GM23338 (cell line): ENCODE results near the gene TBC1D14. TPM values are rescaled to one million over a fixed set of nuclear protein-coding genes. Genes with fewer than 3 reads are reported as not detected.

ENCODE experiments used
- ATAC-seq: fragments of 200-7000 bp; cut with Tn5 transposase; 3 replicates; pipeline ENCODE4 v1.9.1; 2020
- DNase-seq: peaks from one replicate; pipeline ENCODE4 v3.0.0-alpha.2; 2015; ENCODE audit warnings: low spot score
- H2AFZ ChIP-seq: fragments of 200-600 bp; sonication (generic); 2 replicates; pipeline ENCODE4 v1.8.0; 2016; ENCODE audit warnings: antibody characterized with exemption, mild to moderate bottlenecking, moderate library complexity
- H3F3A ChIP-seq: fragments of 200-600 bp; sonication (generic); replicated peaks from 2 replicates; pipeline ENCODE4 v1.8.0; 2017; ENCODE audit warnings: antibody characterized with exemption, mixed run types, low read depth
- H3K27ac ChIP-seq: fragments of 200-600 bp; sonication (generic); 2 replicates; pipeline ENCODE4 v1.6.1; 2016; ENCODE audit warnings: low read depth
- H3K27me3 ChIP-seq: fragments of 200-600 bp; sonication (generic); 2 replicates; pipeline ENCODE4 v1.8.0; 2016; ENCODE audit warnings: mild to moderate bottlenecking, mixed run types, moderate library complexity; ENCODE audit not compliant: insufficient read depth
- H3K36me3 ChIP-seq: fragments of 200-600 bp; sonication (generic); 2 replicates; pipeline ENCODE4 v1.8.0; 2016; ENCODE audit warnings: mild to moderate bottlenecking; ENCODE audit not compliant: insufficient read depth
- H3K4me1 ChIP-seq: fragments of 200-600 bp; sonication (generic); 2 replicates; pipeline ENCODE4 v1.8.0; 2016; ENCODE audit warnings: mild to moderate bottlenecking, moderate library complexity; ENCODE audit not compliant: insufficient read depth
- H3K4me2 ChIP-seq: fragments of 200-600 bp; sonication (generic); 2 replicates; pipeline ENCODE4 v1.7.1; 2017; ENCODE audit warnings: mixed run types
- H3K4me3 ChIP-seq: fragments of 200-600 bp; sonication (generic); 2 replicates; pipeline ENCODE4 v1.6.1; 2016; ENCODE audit warnings: mixed run types
- H3K79me2 ChIP-seq: fragments of 200-600 bp; sonication (generic); replicated peaks from 2 replicates; pipeline ENCODE4 v1.8.0; 2017; ENCODE audit warnings: mild to moderate bottlenecking; ENCODE audit not compliant: insufficient read depth
- H3K9me2 ChIP-seq: fragments of 200-600 bp; sonication (generic); 2 replicates; pipeline ENCODE4 v1.8.0; 2017; ENCODE audit not compliant: insufficient read depth
- H4K20me1 ChIP-seq: fragments of 200-600 bp; sonication (generic); replicated peaks from 2 replicates; pipeline ENCODE4 v1.8.0; 2017; ENCODE audit warnings: mild to moderate bottlenecking; ENCODE audit not compliant: insufficient read depth
- H3K27ac Mint-ChIP-seq: 2 replicates; pipeline ENCODE4 v1.8.0; 2020; ENCODE audit warnings: inconsistent platforms, mild to moderate bottlenecking, moderate library complexity, mixed read lengths
- H3K27me3 Mint-ChIP-seq: 3 replicates; pipeline ENCODE4 v1.8.0; 2022; ENCODE audit warnings: low read depth, mild to moderate bottlenecking, moderate library complexity, mixed read lengths, inconsistent platforms; ENCODE audit not compliant: insufficient read depth, poor library complexity
- H3K36me3 Mint-ChIP-seq: 3 replicates; pipeline ENCODE4 v1.8.0; 2021; ENCODE audit warnings: low read depth, mild to moderate bottlenecking, inconsistent platforms, moderate library complexity, mixed read lengths
- H3K4me1 Mint-ChIP-seq: 3 replicates; pipeline ENCODE4 v1.8.0; 2020; ENCODE audit warnings: mild to moderate bottlenecking, inconsistent platforms, mixed read lengths
- H3K4me3 Mint-ChIP-seq: 3 replicates; pipeline ENCODE4 v1.8.0; 2021; ENCODE audit warnings: moderate library complexity, mild to moderate bottlenecking, inconsistent platforms, mixed read lengths
- H3K9me3 Mint-ChIP-seq: 3 replicates; pipeline ENCODE4 v1.8.0; 2020; ENCODE audit warnings: moderate library complexity, mild to moderate bottlenecking, inconsistent platforms, mixed read lengths
- CREB1 ChIP-seq: fragments of 250-450 bp; sonication (Bioruptor Pico); IDR thresholded peaks from 2 replicates; pipeline ENCODE4 v1.5.0; 2020; ENCODE audit warnings: low read depth, mild to moderate bottlenecking, moderate library complexity
- EZH2 ChIP-seq: fragments of 200-600 bp; sonication (generic); IDR thresholded peaks from one replicate; pipeline ENCODE4 v1.8.0; 2017; ENCODE audit warnings: antibody characterized with exemption, mild to moderate bottlenecking, low read depth; ENCODE audit not compliant: unreplicated experiment
- EZH2phosphoT487 ChIP-seq: fragments of 200-600 bp; sonication (generic); IDR thresholded peaks from one replicate; pipeline ENCODE4 v1.8.1; 2018; ENCODE audit warnings: antibody characterized with exemption; ENCODE audit not compliant: unreplicated experiment
- JUNB ChIP-seq: IDR thresholded peaks from one replicate; pipeline ENCODE4 v1.6.1; 2016; ENCODE audit warnings: antibody characterized with exemption; ENCODE audit not compliant: unreplicated experiment
- NANOG ChIP-seq: IDR thresholded peaks from 2 replicates; pipeline ENCODE4 v1.6.1; 2016; ENCODE audit warnings: antibody characterized with exemption, borderline replicate concordance
- POLR2AphosphoS5 ChIP-seq: IDR thresholded peaks from 2 replicates; pipeline ENCODE4 v1.6.1; 2016; ENCODE audit warnings: antibody characterized with exemption, low read depth
- STAT1 ChIP-seq: IDR thresholded peaks from one replicate; pipeline ENCODE4 v1.6.1; 2016; ENCODE audit warnings: antibody characterized with exemption; ENCODE audit not compliant: unreplicated experiment
- ZNF114 ChIP-seq: fragments of 250-450 bp; sonication (Bioruptor Pico); IDR thresholded peaks from 2 replicates; pipeline ENCODE4 v1.5.0; 2020; ENCODE audit warnings: mild to moderate bottlenecking, moderate library complexity
- ZNF331 ChIP-seq: fragments of 250-450 bp; sonication (Bioruptor Pico); IDR thresholded peaks from 2 replicates; pipeline ENCODE4 v1.5.0; 2020; ENCODE audit warnings: low read depth, mild to moderate bottlenecking, moderate library complexity
- polyA plus RNA-seq: library from polyadenylated mRNA; unstranded; fragments of >200 nt; fragmentation: Nextera tagmentation; extraction: Ambion mirVana; gene quantifications from 2 replicates; pipeline ENCODE4 v1.2.1, GENCODE V29; 2016
- total RNA-seq: library from RNA; depleted of rRNA; stranded (reverse); fragments of >200 nt; shearing (Covaris generic); gene quantifications from 2 replicates; pipeline ENCODE4 v1.2.3, GENCODE V29; 2014
- TF ChIP-seq, protein P1 (sequence below), 2 experiments: fragments of 200-600 bp in 1 of 2; sonication (generic) in 1 of 2; conservative IDR thresholded peaks; 2 replicates each; pipeline versions ENCODE4 v1.5.1 to v1.6.1; 2016 to 2017; ENCODE audit warnings: antibody characterized with exemption in 2 of 2, low read depth in 2 of 2, mild to moderate bottlenecking in 2 of 2, moderate library complexity in 1 of 2
- TF ChIP-seq, protein P2 (sequence below): IDR thresholded peaks from 2 replicates; pipeline ENCODE4 v1.6.1; 2016; ENCODE audit warnings: antibody characterized with exemption
- TF ChIP-seq, protein P3 (sequence below): fragments of 250-450 bp; sonication (Bioruptor Pico); IDR thresholded peaks from 2 replicates; pipeline ENCODE4 v1.5.0; 2020; ENCODE audit warnings: mild to moderate bottlenecking, moderate library complexity
- TF ChIP-seq, protein P4 (sequence below): IDR thresholded peaks from one replicate; pipeline ENCODE4 v1.6.1; 2018; ENCODE audit warnings: antibody characterized with exemption; ENCODE audit not compliant: unreplicated experiment

TBC1D14 gene
- total and polyA plus RNA-seq, 2 experiments from 2014 or later, result 18.2 to 59.7 TPM

DNA sequence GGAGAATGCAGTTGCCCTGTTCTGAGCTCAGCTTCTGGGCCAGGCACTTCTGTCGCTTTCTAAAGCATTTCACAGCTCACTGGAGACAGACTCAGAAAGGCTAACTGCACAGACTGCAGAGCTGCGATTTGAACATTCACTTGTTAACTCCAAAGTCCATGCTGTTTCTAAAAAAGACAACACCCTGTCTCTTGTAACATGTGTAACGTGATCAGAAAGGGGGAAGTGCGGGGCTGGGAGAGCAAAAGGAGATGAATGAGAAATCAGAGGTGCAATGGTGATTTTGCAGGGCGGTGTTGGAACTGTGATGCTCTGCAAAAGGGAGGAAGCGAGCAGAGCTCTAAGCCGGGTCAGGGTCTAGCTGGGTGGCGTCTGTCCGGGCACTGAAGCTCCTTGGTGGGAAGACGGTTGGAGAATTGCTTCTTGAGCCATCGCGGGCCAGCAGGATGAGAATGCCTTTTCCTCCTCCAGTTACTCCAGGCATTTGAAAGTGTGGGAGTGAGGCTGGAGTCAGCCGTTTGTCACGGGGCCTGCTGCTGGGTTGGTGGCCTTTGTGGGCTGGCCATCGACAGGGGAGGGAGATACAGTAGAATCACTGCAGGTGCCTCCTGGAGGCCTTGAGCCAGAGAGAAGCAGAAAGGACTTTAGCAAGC, 20.3 kb downstream of the TBC1D14 start:
- no peak overlapping the region for H3K4me3 Mint-ChIP-seq

More for the DNA sequence above, 20.3 kb downstream of the TBC1D14 start:
- H3K9me2 ChIP-seq, result no peaks in the 10 kb centered on the region
- no peaks in the 10 kb centered on the region for H3K27me3 ChIP-seq
- no peak overlapping the region; the same call in 1 of the 2 replicates for H3K4me2 ChIP-seq
- Mint-ChIP-seq H3K27me3 (peaks cover 6% of the 10 kb centered on the region), H3K9me3 (no peaks in the 10 kb centered on the region), H3K36me3 (peaks cover 16% of the 10 kb centered on the region), H3K27ac (no peak overlapping the region), H3K4me1 (peaks cover 27% of the 10 kb centered on the region)
- ATAC-seq (peak; percentile 15; the same call in 1 of the 3 replicates), DNase-seq (no peak)
- H2AFZ ChIP-seq, result no peak overlapping the region
- no peaks in the 10 kb centered on the region for H3F3A ChIP-seq
- TF ChIP-seq POLR2AphosphoS5 (no peak), NANOG (no peak), STAT1 (no peak), ZNF114 (CRISPR knock-in tag) (no peak), ZNF331 (CRISPR knock-in tag) (no peak), JUNB (no peak), EZH2phosphoT487 (no peak), EZH2 (no peak), CREB1 (no peak)
- TF ChIP-seq, protein P1, sequence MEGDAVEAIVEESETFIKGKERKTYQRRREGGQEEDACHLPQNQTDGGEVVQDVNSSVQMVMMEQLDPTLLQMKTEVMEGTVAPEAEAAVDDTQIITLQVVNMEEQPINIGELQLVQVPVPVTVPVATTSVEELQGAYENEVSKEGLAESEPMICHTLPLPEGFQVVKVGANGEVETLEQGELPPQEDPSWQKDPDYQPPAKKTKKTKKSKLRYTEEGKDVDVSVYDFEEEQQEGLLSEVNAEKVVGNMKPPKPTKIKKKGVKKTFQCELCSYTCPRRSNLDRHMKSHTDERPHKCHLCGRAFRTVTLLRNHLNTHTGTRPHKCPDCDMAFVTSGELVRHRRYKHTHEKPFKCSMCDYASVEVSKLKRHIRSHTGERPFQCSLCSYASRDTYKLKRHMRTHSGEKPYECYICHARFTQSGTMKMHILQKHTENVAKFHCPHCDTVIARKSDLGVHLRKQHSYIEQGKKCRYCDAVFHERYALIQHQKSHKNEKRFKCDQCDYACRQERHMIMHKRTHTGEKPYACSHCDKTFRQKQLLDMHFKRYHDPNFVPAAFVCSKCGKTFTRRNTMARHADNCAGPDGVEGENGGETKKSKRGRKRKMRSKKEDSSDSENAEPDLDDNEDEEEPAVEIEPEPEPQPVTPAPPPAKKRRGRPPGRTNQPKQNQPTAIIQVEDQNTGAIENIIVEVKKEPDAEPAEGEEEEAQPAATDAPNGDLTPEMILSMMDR (conservative IDR thresholded peaks at IDR 0.05; ENCODE audit: low read depth in 2 of 2), result no peak
- TF ChIP-seq, protein P2, sequence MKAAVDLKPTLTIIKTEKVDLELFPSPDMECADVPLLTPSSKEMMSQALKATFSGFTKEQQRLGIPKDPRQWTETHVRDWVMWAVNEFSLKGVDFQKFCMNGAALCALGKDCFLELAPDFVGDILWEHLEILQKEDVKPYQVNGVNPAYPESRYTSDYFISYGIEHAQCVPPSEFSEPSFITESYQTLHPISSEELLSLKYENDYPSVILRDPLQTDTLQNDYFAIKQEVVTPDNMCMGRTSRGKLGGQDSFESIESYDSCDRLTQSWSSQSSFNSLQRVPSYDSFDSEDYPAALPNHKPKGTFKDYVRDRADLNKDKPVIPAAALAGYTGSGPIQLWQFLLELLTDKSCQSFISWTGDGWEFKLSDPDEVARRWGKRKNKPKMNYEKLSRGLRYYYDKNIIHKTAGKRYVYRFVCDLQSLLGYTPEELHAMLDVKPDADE, result no peak
- TF ChIP-seq, protein P3, sequence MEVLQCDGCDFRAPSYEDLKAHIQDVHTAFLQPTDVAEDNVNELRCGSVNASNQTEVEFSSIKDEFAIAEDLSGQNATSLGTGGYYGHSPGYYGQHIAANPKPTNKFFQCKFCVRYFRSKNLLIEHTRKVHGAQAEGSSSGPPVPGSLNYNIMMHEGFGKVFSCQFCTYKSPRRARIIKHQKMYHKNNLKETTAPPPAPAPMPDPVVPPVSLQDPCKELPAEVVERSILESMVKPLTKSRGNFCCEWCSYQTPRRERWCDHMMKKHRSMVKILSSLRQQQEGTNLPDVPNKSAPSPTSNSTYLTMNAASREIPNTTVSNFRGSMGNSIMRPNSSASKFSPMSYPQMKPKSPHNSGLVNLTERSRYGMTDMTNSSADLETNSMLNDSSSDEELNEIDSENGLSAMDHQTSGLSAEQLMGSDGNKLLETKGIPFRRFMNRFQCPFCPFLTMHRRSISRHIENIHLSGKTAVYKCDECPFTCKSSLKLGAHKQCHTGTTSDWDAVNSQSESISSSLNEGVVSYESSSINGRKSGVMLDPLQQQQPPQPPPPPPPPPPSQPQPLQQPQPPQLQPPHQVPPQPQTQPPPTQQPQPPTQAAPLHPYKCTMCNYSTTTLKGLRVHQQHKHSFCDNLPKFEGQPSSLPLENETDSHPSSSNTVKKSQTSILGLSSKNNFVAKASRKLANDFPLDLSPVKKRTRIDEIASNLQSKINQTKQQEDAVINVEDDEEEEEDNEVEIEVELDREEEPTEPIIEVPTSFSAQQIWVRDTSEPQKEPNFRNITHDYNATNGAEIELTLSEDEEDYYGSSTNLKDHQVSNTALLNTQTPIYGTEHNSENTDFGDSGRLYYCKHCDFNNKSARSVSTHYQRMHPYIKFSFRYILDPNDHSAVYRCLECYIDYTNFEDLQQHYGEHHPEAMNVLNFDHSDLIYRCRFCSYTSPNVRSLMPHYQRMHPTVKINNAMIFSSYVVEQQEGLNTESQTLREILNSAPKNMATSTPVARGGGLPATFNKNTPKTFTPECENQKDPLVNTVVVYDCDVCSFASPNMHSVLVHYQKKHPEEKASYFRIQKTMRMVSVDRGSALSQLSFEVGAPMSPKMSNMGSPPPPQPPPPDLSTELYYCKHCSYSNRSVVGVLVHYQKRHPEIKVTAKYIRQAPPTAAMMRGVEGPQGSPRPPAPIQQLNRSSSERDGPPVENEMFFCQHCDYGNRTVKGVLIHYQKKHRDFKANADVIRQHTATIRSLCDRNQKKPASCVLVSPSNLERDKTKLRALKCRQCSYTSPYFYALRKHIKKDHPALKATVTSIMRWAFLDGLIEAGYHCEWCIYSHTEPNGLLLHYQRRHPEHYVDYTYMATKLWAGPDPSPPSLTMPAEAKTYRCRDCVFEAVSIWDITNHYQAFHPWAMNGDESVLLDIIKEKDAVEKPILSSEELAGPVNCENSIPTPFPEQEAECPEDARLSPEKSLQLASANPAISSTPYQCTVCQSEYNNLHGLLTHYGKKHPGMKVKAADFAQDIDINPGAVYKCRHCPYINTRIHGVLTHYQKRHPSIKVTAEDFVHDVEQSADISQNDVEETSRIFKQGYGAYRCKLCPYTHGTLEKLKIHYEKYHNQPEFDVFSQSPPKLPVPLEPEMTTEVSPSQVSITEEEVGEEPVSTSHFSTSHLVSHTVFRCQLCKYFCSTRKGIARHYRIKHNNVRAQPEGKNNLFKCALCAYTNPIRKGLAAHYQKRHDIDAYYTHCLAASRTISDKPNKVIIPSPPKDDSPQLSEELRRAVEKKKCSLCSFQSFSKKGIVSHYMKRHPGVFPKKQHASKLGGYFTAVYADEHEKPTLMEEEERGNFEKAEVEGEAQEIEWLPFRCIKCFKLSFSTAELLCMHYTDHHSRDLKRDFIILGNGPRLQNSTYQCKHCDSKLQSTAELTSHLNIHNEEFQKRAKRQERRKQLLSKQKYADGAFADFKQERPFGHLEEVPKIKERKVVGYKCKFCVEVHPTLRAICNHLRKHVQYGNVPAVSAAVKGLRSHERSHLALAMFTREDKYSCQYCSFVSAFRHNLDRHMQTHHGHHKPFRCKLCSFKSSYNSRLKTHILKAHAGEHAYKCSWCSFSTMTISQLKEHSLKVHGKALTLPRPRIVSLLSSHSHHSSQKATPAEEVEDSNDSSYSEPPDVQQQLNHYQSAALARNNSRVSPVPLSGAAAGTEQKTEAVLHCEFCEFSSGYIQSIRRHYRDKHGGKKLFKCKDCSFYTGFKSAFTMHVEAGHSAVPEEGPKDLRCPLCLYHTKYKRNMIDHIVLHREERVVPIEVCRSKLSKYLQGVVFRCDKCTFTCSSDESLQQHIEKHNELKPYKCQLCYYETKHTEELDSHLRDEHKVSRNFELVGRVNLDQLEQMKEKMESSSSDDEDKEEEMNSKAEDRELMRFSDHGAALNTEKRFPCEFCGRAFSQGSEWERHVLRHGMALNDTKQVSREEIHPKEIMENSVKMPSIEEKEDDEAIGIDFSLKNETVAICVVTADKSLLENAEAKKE (CRISPR knock-in tag), result no peak
- TF ChIP-seq, protein P4, sequence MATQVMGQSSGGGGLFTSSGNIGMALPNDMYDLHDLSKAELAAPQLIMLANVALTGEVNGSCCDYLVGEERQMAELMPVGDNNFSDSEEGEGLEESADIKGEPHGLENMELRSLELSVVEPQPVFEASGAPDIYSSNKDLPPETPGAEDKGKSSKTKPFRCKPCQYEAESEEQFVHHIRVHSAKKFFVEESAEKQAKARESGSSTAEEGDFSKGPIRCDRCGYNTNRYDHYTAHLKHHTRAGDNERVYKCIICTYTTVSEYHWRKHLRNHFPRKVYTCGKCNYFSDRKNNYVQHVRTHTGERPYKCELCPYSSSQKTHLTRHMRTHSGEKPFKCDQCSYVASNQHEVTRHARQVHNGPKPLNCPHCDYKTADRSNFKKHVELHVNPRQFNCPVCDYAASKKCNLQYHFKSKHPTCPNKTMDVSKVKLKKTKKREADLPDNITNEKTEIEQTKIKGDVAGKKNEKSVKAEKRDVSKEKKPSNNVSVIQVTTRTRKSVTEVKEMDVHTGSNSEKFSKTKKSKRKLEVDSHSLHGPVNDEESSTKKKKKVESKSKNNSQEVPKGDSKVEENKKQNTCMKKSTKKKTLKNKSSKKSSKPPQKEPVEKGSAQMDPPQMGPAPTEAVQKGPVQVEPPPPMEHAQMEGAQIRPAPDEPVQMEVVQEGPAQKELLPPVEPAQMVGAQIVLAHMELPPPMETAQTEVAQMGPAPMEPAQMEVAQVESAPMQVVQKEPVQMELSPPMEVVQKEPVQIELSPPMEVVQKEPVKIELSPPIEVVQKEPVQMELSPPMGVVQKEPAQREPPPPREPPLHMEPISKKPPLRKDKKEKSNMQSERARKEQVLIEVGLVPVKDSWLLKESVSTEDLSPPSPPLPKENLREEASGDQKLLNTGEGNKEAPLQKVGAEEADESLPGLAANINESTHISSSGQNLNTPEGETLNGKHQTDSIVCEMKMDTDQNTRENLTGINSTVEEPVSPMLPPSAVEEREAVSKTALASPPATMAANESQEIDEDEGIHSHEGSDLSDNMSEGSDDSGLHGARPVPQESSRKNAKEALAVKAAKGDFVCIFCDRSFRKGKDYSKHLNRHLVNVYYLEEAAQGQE, result no peak
- H3K27ac ChIP-seq, result no peak overlapping the region
- H3K4me1 ChIP-seq, result no peaks in the 10 kb centered on the region
- no peaks in the 10 kb centered on the region for H3K36me3 ChIP-seq
- H4K20me1 ChIP-seq, result peaks cover 11% of the 10 kb centered on the region
- H3K4me3 ChIP-seq, result no peak overlapping the region
- peaks cover 76% of the 10 kb centered on the region for H3K79me2 ChIP-seq
